ENCODE data around the gene HIP1R.

The HIP1R gene

GRCh38 chr12:122853582-122854245 is 18.5 kb downstream of the HIP1R start:
- TF ChIP-seq CTCF (IDR thresholded peaks at IDR 0.05; ENCODE audit: low read depth, low read length, missing control alignments), result no peak
- in situ Hi-C loops (cut with HindIII; ENCODE audit: low pct_ligation_motif_present, low sequenced_read_pairs), result no loop called here

GRCh38 chr12:122854554-122854953 is 19.3 kb downstream of the HIP1R start:
- TF ChIP-seq CTCF (IDR thresholded peaks at IDR 0.05; ENCODE audit: low read depth, low read length, missing control alignments), result no peak
- in situ Hi-C loops (cut with HindIII; ENCODE audit: low pct_ligation_motif_present, low sequenced_read_pairs), result no loop called here
- Histone ChIP-seq H3K4me3 (ENCODE audit: low read depth, low read length) (no peak overlapping the region), H3K27ac (no peak overlapping the region), H3K27me3 (replicated peaks) (no peaks in the 10 kb centered on the region), H3K36me3 (replicated peaks) (no peaks in the 10 kb centered on the region)
- DNase-seq, result no peak

More at GRCh38 chr12:122853582-122854245, 18.5 kb downstream of the HIP1R start:
- no peak overlapping the region for H3K27ac ChIP-seq
- DNase-seq, result no peak
- no peaks in the 10 kb centered on the region for H3K27me3 ChIP-seq (replicated peaks)
- H3K4me3 ChIP-seq (ENCODE audit: low read depth, low read length), result no peak overlapping the region
- H3K36me3 ChIP-seq (replicated peaks), result no peaks in the 10 kb centered on the region

DNA sequence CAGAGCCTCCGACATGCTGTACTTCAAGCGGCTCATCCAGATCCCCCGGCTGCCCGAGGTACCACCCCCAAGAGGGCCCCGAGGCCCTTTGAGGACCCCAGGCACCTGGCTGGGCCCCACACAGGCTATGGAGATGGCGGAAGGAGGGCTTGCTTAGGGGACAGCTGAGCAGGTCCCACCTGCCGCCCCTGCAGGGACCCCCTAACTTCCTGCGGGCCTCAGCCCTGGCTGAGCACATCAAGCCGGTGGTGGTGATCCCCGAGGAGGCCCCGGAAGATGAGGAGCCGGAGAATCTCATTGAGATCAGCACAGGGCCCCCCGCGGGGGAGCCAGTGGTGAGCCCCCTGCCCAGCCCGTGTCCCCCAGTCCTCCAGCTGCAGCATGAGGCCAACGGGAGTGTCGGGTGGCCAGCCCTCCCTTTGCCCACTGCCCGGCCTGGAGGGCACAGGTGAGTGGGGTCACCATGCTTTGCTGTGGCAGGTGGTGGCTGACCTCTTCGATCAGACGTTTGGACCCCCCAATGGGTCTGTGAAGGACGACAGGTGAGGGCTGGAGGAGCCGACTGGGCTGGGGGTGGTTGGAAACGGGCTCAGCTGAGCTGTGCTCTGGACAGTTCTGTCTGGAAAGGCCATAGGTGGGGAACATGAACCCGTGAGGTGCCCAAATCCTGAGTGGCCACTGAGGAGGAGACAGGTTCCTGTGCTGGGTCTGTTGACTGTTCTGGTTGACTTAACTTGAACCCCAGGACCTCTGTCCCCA is 20.0 kb downstream of the HIP1R start:
- Histone ChIP-seq H3K4me3 (ENCODE audit: low read depth, low read length) (no peak overlapping the region), H3K27ac (no peak overlapping the region), H3K27me3 (replicated peaks) (no peaks in the 10 kb centered on the region), H3K36me3 (replicated peaks) (no peaks in the 10 kb centered on the region)
- DNase-seq, result no peak
- in situ Hi-C loops (cut with HindIII; ENCODE audit: low pct_ligation_motif_present, low sequenced_read_pairs), result no loop called here
- no peak for TF ChIP-seq CTCF (IDR thresholded peaks at IDR 0.05; ENCODE audit: low read depth, low read length, missing control alignments)

DNA sequence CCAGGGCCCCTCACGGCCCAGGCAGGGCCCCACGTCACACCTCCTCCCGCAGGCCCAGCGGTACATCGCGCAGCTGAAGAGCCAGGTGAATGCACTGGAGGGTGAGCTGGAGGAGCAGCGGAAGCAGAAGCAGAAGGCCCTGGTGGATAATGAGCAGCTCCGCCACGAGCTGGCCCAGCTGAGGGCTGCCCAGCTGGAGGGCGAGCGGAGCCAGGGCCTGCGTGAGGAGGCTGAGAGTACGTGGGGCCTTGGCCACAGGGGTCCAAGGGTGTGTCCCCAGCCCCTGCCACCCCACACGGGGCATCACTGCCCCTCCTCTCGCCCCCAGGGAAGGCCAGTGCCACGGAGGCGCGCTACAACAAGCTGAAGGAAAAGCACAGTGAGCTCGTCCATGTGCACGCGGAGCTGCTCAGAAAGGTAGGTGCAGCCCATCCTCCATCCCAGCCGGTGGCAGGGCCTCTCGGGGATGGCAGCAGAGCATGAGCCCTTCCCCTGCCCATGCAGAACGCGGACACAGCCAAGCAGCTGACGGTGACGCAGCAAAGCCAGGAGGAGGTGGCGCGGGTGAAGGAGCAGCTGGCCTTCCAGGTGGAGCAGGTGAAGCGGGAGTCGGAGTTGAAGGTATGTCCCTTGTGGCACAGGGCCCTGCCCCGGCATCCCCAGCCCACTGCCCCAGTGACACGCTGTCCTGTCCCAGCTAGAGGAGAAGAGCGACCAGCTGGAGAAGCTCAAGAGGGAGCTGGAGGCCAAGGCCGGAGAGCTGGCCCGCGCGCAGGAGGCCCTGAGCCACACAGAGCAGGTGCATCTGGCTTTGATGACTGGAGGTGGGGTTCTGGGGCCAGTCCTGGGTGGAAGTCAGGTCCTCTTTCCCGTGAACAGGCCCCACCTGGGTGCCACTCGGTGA is 20.9 kb downstream of the HIP1R start:
- H3K36me3 ChIP-seq (replicated peaks), result no peaks in the 10 kb centered on the region
- TF ChIP-seq CTCF (IDR thresholded peaks at IDR 0.05; ENCODE audit: low read depth, low read length, missing control alignments), result no peak
- H3K4me3 ChIP-seq (ENCODE audit: low read depth, low read length), result no peak overlapping the region
- no peak for DNase-seq
- H3K27ac ChIP-seq, result no peak overlapping the region
- H3K27me3 ChIP-seq (replicated peaks), result no peaks in the 10 kb centered on the region
- in situ Hi-C loops (cut with HindIII; ENCODE audit: low pct_ligation_motif_present, low sequenced_read_pairs), result no loop called here

DNA sequence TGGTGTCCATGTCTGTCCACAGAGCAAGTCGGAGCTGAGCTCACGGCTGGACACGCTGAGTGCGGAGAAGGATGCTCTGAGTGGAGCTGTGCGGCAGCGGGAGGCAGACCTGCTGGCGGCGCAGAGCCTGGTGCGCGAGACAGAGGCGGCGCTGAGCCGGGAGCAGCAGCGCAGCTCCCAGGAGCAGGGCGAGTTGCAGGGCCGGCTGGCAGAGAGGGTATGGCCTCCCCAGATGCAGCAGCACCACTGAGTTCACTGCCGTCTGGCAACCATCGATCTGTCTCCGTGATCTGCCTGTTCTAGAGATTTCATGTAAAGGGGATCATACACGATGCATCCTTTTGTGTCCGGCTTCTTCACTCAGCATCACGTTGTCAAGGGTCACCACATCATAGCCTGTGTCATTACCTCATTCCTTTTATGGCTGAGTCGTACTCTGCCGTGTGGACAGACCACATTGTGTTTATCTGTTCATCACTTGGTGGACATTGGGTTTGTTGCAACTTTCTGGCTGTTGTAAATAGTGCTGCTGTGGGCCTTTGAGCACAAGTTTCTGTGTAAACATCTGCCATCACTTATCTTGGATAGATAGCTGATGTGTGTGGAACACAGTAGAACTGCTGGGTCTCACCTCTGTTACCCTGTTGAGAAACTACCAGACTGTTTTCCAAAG is 21.9 kb downstream of the HIP1R start:
- in situ Hi-C loops (cut with HindIII; ENCODE audit: low pct_ligation_motif_present, low sequenced_read_pairs), result no loop called here
- no peak for DNase-seq
- H3K36me3 ChIP-seq (replicated peaks), result no peaks in the 10 kb centered on the region

More for the DNA sequence above, 21.9 kb downstream of the HIP1R start:
- TF ChIP-seq CTCF (IDR thresholded peaks at IDR 0.05; ENCODE audit: low read depth, low read length, missing control alignments), result no peak
- Histone ChIP-seq H3K27me3 (replicated peaks) (no peaks in the 10 kb centered on the region), H3K27ac (no peak overlapping the region), H3K4me3 (ENCODE audit: low read depth, low read length) (no peak overlapping the region)

Measured in brain microvascular endothelial cell (primary cell).